DMS53 (cell line): ENCODE data around the gene AGRN.
"Not testable (repeated sequence)": the region's sequence is repeated elsewhere in the genome, so short reads cannot be mapped to it uniquely, and the experiment has no call there.

Source experiments
- DNase-seq: peaks from one replicate; lab custom pipeline; 2025; lab: John Stamatoyannopoulos, UW

AGRN gene

GRCh38 chr1:981955-982558, 37.9 kb upstream of the AGRN start, which contains the start of gene PERM1:
TSS of gene PERM1 (minus strand) at chr1:982093. CDS start at chr1:981029, 1,064 bp downstream.
- no peak for DNase-seq

GRCh38 chr1:982765-983436, 37.0 kb upstream of the AGRN start:
- DNase-seq = peak; percentile 57

GRCh38 chr1:983798-984475, 36.0 kb upstream of the AGRN start:
- peak; percentile 50 for DNase-seq

DNA sequence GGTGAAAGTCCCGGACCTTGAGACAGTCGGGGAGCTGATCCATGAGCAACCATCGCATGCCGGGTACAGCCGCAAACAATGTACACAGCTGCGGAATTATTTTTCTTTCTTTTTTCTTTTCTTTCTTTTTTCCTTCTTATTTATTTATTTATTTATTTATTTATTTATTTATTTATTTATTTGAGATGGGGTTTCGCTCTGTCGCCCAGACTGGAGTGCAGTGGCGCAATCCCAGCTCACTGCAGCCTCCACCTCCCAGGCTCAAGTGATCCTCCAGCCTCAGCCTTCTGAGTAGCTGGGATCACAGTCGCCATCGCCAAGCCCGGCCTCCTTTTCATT, 35.5 kb upstream of the AGRN start:
- DNase-seq = no peak

DNA sequence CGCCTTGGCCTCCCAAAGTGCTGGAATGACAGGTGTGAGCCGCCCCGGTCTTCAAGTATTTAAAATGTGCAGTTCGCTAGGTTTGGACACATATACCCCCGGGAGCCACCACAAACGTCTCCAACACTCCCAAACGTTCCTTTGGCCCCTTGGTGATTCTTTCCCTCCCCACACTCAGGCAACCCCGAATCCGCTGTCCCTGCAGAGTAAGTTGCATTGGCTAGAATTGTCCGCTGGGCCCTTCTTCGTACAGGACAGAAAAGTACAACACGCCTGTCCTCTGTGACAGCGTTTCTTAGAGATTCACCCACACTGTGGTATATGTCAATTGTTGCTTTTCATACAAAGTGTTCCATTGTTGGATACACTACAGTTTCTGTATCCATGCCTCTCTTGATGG, 34.8 kb upstream of the AGRN start:
- DNase-seq = no peak

GRCh38 chr1:988061-988460, 31.9 kb upstream of the AGRN start:
- not testable (repeated sequence) for DNase-seq

DNA sequence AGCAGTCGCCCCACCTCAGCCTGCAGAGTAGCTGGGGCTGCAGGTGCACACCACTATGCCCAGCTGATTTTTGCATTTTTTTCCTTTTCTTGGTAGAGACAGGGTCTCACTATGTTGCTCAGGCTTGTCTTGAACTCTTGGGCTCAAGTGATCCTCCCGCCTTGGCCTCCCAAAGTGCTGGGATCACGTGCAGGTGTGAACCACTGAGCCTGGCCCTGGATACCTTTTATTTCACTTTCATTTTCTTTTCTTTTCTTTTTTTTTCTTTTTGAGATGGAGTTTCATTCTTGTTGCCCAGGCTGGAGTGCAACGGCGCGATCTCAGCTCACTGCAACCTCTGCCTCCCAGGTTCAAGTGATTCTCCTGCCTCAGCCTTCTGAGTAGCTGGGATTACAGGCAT, 28.6 kb upstream of the AGRN start:
- DNase-seq = not testable (repeated sequence)

DNA sequence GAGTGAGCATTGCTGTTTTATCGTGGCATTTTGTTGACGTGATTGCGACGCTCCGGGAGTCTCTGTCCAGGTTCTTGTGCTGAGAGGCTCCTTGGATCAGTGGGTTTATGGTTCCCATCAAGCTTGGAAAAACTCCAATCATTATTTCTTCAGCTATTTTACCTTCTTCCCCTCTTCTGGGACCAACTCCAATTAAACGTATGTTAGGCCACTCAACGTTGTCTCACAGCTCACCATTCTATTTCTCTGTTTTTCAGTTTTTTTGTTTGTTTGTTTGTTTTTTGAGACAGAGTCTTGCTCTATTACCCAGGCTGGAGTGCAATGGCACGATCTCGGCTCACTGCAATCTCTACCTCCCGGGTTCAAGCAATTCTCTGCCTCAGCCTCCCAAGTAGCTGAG, 28.0 kb upstream of the AGRN start:
- no peak for DNase-seq

- DNase-seq = no peak
Measured at GRCh38 chr1:992362-992761, 27.6 kb upstream of the AGRN start.

DNA sequence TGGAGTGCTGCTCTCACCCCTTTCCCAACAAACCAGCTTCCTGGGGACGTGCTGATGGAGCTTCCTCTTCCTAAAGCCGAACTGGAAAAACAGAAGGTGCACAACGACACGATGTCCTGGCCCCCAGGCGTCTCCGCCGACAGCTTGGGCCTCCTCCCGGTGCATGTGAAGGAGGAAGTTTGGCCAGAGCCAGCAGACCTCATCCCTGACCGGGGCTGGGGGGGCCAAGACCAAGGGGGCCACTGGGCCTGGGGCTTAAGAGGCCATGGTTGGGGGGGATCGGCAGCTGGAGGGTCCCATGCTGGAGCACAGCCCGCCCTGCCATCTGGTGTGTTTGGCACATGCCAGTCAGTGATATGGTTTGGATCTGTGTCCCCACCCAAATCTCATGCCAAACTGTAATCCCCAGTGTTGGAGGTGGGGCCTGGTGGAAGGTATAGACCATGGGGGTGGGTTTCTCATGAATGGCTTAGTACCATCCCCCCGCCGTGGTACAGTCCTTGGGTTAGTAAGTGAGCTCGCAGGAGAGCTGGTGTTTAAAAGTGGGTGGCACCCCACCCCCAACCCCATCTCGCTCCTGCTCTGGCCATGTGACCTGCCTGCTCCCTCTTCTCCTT, 26.4 kb upstream of the AGRN start:
- DNase-seq = no peak

DNA sequence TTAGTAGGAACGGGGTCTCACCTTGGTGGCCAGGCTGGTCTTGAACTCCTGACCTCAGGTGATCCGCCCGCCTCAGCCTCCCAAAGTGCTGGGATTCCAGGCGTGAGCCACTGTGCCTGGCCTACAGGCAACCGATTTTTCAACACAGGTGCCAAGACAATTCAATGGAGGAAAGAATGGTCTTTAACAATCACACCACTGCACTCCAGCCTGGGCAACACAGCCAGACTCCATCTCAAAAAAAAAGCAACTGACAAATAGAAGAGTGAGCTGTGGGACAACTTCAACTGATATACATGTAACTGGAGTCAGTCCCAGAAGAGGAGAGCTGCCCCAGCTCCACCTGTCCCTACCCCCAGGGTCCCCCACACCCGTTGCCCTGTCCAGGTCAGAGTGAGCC, 25.4 kb upstream of the AGRN start:
- not testable (repeated sequence) for DNase-seq

DNA sequence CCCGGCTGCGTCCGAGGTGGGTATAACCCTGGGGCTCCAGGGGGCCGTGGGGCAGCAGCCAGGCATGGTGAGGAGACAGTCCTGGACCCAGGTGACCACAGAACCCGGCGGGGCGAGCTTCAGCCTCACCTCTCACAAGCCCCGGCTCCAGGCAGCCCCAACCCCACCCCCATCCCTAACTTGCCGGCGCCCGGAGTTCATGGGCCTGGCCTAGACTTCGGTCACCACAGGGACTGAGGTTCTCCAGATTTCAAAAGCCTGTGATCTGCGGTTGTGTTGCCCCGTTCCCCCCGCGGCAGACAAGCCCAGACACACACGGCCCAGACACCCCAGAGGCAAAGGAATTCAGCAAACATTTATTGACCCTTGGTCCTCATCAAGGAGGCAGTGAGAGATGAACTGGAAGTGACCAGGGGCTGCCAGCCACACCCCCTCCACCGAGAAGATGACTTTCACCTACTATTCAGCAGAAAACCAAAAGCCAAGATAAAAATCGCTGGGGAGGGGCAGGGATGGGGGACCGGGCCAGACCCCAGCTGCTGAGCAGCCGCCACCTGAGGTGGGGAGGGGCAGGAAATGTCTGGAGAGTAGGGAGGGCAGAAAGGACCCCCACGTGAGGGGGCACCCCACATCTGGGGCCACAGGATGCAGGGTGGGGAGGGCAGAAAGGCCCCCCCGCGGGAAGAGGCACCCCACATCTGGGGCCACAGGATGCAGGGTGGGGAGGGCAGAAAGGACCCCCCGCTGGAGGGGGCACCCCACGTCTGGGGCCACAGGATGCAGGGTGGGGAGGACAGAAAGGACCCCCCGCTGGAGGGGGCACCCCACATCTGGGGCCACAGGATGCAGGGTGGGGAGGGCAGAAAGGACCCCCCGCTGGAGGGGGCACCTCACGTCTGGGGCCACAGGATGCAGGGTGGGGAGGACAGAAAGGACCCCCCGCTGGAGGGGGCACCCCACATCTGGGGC, 24.0 kb upstream of the AGRN start:
- no peak for DNase-seq

GRCh38 chr1:996851-997712, 22.8 kb upstream of the AGRN start:
- DNase-seq = no peak

DNA sequence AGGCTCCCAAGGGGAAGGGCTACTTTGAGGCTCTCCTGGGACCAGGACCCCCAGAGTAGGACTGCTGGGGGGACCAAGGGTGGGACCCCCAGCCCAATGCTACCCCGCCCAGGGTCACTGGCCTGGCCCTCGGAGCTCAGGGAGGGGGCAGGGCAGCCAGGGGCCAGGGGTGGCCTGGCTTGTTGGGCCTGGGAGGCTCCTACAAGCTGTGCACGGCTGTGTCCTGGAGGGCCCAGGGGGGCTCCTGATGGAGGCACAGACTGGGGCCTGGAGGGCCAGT, 22.3 kb upstream of the AGRN start:
- no peak for DNase-seq

DNA sequence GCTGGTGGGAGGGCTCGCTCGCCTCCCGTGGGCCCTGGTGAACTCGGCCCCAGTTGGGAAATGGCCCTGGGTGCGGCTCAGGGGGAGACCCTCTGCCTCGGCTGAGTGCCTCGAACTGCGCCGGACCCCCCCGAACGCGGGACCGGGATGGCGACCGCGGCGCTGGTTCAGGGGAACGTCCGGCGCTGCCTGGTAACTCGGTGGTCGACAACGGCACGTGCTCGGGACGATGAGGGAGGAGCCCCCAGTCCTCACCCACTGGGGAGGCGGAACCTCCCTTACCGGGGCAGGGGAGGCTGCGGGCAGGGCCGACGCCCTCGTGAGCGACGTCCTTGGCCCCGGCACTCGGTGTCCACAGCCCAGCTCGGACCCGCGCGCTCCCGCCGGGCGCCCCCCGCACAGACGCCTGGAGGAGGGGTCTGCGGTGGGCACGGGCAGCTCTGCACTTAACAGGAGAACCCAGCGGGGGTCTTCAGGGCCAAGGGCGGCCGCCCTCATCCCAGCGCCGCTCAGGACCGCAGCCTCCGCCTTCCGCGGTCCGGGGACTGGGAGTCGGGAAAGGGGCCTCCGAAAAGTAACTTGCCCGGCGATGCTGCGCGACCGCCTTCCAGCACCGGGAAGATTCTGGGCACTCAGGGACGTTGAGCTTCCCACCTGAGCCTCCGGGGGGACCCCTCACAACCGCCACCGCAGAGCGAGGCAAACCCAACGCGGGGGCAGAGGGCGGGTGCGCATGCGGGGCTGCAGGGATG, 21.8 kb upstream of the AGRN start:
- no peak for DNase-seq

DNA sequence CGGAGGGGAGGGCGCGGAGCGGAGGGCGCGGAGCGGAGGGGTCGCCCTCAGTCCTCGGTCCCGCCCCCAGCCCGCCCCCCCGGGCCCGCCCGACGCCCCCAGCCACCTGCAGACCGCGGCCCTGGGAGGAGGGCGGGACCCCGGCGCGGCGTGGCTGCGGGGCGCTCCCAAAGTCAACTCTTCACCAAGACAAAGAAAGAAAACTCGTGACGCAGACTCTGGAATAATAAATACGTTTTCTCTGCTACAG, 21.2 kb upstream of the AGRN start:
- DNase-seq = no peak

DNA sequence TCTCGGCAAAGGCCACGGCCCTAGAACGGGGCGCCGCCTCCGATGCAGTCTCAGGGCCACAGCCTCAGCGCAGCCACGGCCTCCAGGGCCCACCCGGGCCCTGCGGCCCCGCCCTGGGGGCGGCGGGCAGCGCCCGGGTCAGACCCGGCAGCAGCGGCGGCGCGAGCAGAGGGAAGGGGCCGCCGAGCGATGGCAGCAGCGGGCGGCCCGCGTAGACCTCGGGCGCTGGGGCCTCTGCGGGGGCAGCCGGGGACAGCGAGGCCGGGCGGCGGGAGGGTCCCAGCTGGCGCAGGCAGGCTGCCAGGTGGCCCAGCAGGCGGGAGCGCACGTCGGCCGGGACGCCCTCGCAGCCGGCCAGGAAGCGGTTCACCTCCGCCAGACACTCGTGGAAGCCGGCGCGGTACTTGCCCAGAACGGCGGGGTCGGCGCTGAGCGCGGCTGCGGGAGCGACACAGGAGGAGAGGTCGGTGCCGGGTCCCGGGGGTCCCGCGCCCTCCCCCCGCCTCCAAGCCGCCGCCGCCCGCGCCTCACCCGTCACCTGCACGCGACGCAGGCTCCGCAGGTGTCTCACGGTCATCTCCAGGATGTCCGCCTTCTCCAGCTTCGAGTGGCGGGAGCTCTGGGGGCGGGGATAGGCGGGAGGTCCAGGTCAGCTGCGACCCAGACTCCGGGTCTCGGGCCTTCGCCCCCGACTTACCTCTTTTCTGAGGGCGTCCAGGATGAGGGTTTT, 20.8 kb upstream of the AGRN start:
- DNase-seq = peak; percentile 79

GRCh38 chr1:999725-1000356, 20.1 kb upstream of the AGRN start, which contains the start of gene HES4:
TSS of gene HES4 (minus strand) at chr1:1000097. CDS start at chr1:999973, 124 bp downstream.
- peak; percentile 97 for DNase-seq

DNA sequence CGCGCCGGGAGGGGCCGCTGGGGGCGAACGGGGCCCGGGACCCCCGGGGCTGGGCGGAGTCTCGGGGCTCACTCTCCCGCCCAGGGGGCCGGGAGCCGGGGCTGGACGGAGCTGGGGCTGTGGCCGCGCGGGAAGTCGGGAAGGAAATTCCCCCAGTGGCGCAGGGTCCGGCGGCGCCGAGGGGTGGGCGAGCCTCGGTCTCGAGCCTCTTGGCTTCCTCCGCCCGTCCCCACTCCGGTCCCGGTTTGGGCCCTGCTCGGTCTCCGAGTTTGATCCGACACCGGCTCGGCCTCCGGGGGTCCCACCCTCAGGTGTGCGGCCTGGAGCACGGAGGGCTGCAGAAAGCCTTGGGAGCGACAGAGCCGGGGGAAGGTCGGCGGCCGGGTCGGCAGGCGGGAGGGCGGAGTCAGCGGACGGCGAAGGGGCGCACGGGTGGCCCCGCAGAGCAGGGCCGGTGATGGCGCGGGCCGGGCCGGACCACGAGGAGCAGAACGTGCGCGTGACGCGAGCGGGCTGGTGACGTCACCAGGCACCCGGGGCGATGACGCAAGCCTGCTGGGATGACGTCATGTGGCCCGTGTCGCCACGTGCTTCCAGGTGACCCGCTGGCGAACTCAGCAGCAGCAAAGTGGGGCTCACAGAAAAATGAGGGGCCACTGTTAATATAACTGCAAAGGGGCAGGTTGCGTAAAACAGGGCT, 19.4 kb upstream of the AGRN start:
- peak; percentile 96 for DNase-seq
